Measurements from ENCODE around the gene KRTAP5-10.
"Not testable (repeated sequence)": the region's sequence is repeated elsewhere in the genome, so short reads cannot be mapped to it uniquely, and the experiment has no call there.

The KRTAP5-10 gene

GRCh38 chr11:71542879-71543777, 22.2 kb upstream of the KRTAP5-10 start:
- DNase-seq (ENCODE audit: low spot score): peak; percentile 32

DNA sequence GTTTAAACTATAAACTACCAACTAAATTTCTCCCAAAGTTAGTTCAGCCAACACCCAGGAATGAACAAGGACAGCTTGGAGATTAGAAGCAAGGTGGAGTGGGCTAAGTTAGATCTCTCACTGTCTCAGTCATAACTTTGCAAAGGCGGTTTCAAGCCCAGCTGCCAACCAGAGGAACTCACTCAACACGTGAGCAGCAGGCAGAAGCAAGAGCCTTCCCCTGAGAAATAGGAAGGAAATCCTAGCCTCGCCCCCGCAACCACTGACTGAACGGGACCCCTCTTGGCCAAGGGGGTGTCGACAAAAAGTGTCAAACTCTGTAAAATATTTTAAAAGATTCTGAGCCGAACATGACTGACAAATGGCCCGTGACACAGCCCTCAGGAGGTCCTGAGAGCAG, 21.5 kb upstream of the KRTAP5-10 start:
- no peak for DNase-seq (ENCODE audit: low spot score)

DNA sequence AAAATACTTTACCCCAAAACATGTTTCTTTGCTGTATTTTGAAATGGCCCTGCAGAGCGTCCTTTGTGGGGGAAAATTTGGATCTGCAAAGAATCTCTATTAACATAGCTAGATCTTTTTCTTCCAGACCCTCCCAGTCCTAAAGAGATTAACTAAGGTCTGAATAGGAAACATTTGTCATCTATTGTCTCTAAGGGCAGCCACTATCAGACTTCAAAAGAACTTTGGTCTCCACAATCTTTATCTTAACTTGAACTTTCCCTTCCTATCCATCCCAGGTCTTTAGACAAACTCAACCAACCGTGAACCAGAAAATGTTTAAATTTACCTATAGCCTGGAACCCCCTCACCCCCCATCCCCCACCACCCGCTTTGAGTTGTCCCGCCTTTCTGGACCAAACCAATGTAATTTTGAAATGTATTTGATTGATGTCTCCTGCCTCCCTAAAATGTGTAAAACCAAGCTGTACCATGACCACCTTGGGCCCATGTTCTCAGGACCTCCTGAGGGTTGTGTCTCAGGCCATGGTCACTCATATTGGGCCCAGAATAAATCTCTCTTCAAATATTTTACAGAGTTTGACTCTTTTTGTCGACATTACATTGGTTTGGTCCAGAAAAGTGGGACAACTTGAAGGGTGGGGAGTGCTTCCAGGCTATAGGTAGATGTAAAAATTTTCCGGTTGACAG, 20.7 kb upstream of the KRTAP5-10 start:
- no peak for DNase-seq (ENCODE audit: low spot score)

- no peak for DNase-seq (ENCODE audit: low spot score)
These were observed 19.9 kb upstream of the KRTAP5-10 start for GRCh38 chr11:71545405-71545966.

- no peak for DNase-seq (ENCODE audit: low spot score)
These were observed 17.2 kb upstream of the KRTAP5-10 start, which contains the start of gene KRTAP5-9 for GRCh38 chr11:71548120-71548519. Gene KRTAP5-9 (plus strand): TSS chr11:71548420. CDS start chr11:71548658, 238 bp downstream.

DNA sequence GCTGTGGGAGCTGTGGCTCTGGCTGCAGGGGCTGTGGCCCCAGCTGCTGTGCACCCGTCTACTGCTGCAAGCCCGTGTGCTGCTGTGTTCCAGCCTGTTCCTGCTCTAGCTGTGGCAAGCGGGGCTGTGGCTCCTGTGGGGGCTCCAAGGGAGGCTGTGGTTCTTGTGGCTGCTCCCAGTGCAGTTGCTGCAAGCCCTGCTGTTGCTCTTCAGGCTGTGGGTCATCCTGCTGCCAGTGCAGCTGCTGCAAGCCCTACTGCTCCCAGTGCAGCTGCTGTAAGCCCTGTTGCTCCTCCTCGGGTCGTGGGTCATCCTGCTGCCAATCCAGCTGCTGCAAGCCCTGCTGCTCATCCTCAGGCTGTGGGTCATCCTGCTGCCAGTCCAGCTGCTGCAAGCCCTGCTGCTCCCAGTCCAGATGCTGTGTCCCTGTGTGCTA, 16.6 kb upstream of the KRTAP5-10 start:
- DNase-seq (ENCODE audit: low spot score): no peak

GRCh38 chr11:71551711-71552110, 13.7 kb upstream of the KRTAP5-10 start:
- no peak for DNase-seq (ENCODE audit: low spot score)

DNA sequence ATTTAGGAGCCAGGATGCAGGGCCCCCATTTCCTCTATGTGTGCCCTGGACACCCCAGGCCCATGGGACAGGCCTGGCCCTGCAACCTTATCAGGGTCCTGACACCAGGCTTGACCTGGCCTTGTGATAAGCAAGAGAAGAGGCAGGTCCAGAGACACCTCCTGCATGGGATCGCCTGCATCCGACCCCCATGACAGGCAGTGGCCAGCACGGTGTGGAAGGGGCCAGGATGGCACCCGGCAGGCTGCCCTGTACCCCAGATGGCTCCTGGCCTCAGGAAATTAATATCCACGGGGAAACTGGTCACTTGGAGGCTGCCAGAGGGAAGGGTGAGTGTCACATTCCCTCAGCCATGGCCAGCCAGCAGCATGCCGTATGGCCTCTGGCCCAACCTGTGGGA, 10.4 kb upstream of the KRTAP5-10 start:
- DNase-seq (ENCODE audit: low spot score): no peak

GRCh38 chr11:71555508-71555907, 9.9 kb upstream of the KRTAP5-10 start:
- no peak for DNase-seq (ENCODE audit: low spot score)

GRCh38 chr11:71556018-71556417, 9.3 kb upstream of the KRTAP5-10 start:
- no peak for DNase-seq (ENCODE audit: low spot score)

GRCh38 chr11:71557257-71557656, 8.1 kb upstream of the KRTAP5-10 start:
- DNase-seq (ENCODE audit: low spot score): no peak

DNA sequence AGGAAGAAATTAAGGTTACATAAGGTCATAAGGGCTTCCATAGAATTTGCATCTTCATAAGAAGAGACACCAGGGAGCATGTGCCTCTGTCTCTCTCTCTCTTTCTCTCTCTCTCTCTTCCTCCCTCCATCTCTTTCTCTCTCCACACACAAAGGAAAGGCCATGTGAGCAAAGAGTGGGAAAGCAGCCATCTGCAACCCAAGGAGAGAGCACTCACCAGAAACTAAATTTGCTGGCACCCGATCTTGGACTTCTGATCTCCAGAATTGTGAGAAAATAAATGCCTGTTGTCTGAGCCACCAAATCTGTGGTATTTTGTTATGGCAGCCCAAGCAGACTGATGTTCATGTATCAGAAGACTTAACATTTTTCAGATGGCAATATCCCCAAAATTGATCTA, 6.4 kb upstream of the KRTAP5-10 start:
- DNase-seq (ENCODE audit: low spot score): no peak

DNA sequence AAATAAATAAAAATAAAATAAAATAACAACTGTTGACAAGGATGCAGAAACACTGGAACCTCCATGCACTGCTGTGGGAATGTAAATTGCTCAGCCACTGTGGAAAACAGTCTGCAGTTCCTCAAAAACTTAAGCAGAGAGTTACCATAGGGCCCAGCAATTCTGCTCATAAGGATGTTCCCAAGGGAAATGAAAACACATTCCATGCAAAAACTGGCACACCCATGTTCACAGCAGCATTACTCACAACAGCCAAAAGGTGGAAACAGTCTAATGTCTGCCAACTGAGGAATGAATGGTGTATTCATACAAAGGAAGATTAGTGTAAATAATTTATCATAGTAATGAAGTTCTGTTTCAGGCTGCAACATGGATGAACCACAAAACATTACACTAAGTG, 3.2 kb upstream of the KRTAP5-10 start:
- no peak for DNase-seq (ENCODE audit: low spot score)

- DNase-seq (ENCODE audit: low spot score): no peak
These were observed 2.0 kb upstream of the KRTAP5-10 start for GRCh38 chr11:71563406-71563805.

DNA sequence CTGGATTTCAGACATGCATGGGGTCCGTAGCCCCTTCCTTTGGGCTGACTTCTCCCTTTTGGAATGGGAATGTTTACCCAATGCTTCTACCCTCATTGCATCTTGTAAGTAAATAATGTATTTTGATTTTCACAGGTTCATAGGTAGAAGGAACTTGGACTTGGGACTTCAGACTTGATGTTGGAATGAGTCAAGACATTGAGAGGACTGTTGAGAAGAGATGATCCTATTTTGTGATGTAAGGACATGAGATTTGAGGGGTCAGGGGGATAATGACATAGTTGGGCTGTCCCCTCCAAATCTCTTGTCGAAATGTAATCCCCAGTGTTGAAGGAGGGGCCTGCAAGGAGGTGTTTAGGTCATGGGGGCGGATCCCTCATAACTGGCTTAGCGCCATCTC, 933 bp upstream of the KRTAP5-10 start:
- DNase-seq (ENCODE audit: low spot score): no peak

DNA sequence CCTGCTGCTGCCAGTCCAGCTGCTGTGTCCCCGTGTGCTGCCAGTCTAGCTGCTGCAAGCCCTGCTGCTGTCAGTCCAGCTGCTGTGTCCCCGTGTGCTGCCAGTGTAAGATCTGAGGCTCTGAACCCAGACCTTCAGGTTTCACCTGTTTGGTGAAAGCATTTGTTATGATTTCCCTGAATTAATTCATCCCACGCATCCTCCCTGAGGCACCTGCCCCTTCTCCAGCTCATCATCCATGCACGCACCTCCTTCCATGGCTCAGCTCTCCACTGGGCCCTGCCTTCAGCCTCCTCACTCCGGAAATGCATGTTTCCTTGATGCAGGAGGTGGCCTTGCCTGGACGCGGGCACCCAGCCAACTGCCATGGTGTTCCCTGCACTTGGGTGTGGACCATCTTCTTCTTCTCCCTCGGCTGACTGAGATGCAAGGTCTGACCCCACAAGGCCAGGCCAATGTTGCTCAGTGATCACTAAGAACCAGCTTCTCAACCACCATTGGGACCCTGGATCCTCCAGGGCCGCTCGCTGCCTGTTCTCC, 788 bp downstream of the KRTAP5-10 start:
- DNase-seq (ENCODE audit: low spot score): no peak

DNA sequence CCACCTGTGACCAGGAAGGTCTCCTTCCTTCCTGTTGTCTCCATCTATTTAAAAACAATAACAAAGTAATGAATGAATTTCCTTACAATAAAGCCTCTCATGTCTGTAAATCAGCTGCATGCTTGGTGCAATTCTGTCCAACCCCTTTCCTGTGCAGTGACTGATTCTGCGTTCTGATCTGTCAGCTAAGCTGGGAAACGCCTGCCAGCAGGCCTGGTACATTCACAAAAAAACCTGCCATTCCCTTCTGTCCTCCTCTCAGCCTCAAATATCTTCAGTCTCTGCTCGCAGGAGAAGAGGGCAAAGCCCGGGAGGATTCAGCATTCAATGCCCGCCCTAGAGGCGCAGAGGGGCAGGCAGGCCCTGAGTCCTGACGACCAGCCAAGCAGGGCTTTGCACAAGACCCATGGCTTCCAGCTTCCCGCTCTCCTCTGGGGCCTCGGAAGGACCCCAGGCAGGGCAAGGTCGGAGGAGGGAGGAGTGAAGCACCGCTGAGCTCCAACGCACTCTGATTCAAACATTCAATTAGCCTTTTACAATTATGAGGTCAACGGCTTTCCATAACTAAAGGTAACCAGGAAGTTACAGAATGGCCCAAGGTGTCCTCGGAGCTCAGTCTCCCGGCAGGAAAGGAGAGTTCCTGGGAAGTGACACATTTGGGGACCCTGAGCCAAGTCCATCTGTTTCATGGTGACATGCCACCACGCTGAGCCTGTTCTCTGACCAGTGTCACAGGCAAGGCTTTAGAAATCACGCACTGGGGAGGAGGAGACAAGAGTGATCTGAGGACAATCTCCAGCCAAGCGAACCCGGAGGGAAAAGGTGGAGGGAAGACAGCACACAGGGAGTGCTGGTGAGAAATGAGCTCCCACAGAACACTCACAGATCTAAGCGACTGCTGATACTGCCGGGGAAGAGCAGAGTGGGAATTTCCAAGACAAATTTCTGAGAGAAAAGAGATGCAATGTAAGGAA, 1.6 kb downstream of the KRTAP5-10 start:
- not testable (repeated sequence) for DNase-seq (ENCODE audit: low spot score)

- DNase-seq (ENCODE audit: low spot score): not testable (repeated sequence)
These were observed 2.3 kb downstream of the KRTAP5-10 start for GRCh38 chr11:71567633-71568032.

- no peak for DNase-seq (ENCODE audit: low spot score)
These were observed 3.5 kb downstream of the KRTAP5-10 start for GRCh38 chr11:71568704-71569349.

GRCh38 chr11:71571101-71571850, 5.9 kb downstream of the KRTAP5-10 start:
- not testable (repeated sequence) for DNase-seq (ENCODE audit: low spot score)

All from SK-N-DZ (cell line).